HG03095 (cell line): ENCODE measurements around the gene SOX21.

Source experiments
- ATAC-seq: cut with Tn5 transposase; IDR thresholded peaks from one replicate; pipeline ENCODE4 v1.9.1; 2021; ENCODE audit warnings: moderate library complexity; ENCODE audit not compliant: unreplicated experiment

SOX21 gene

GRCh38 chr13:94709001-94709834 lies 3.1 kb downstream of the SOX21 start:
- ATAC-seq = no peak

GRCh38 chr13:94708031-94708859 lies 4.1 kb downstream of the SOX21 start:
- ATAC-seq = no peak

GRCh38 chr13:94707400-94708021 lies 4.8 kb downstream of the SOX21 start:
- ATAC-seq = no peak

- no peak for ATAC-seq
Measured at GRCh38 chr13:94706843-94707399, 5.4 kb downstream of the SOX21 start.

- no peak for ATAC-seq
Measured at GRCh38 chr13:94706101-94706842, 6.1 kb downstream of the SOX21 start.

GRCh38 chr13:94705081-94706030 lies 7.0 kb downstream of the SOX21 start:
- ATAC-seq = no peak

GRCh38 chr13:94704377-94705080 lies 7.8 kb downstream of the SOX21 start:
- ATAC-seq = no peak

GRCh38 chr13:94703721-94704314 lies 8.5 kb downstream of the SOX21 start:
- ATAC-seq = no peak

GRCh38 chr13:94703271-94703670 lies 9.1 kb downstream of the SOX21 start:
- ATAC-seq = no peak

- ATAC-seq = no peak
Measured at GRCh38 chr13:94702181-94703041, 9.9 kb downstream of the SOX21 start.

- ATAC-seq = no peak
Measured at GRCh38 chr13:94701313-94702180, 10.8 kb downstream of the SOX21 start.

GRCh38 chr13:94700536-94700935 lies 11.8 kb downstream of the SOX21 start:
- ATAC-seq = no peak

- no peak for ATAC-seq
Measured at GRCh38 chr13:94700051-94700535, 12.3 kb downstream of the SOX21 start.

GRCh38 chr13:94696171-94696570 lies 16.2 kb downstream of the SOX21 start:
- no peak for ATAC-seq

- no peak for ATAC-seq
Measured at GRCh38 chr13:94692030-94692429, 20.3 kb downstream of the SOX21 start.

GRCh38 chr13:94683409-94683808 lies 28.9 kb downstream of the SOX21 start:
- ATAC-seq = no peak
